ENCODE results near the gene RCC2. TPM values are rescaled to one million over a fixed set of nuclear protein-coding genes. Genes with fewer than 3 reads are reported as not detected.

RCC2 gene
- total and polyA plus RNA-seq, 2 donors from 2014 or later = 16.1 to 46.8 TPM

DNA sequence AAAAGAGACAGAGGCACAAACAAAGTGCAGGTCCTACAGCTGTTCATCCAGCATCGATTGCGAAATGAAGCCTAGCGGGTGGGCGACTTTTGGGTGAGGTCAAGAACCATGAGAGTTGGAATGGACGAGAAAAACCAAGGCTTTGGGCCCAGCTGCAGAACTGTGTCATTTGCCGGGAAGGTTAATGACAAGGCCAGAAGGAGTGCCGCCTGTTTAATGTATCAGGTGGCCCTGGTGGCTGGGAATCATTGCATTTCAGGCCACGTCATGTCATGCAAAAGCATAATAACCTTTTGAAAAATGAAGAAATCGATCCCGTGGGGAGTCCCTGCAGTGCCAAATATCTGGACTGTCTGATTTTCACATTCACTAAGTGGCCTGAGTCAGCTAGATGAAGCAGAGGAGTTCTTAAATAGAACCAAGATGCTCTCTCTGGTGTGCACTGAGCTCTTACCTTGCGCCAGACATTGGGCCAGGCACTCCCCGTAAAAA is 8.1 kb upstream of the RCC2 start:
- TF ChIP-seq, protein P1, sequence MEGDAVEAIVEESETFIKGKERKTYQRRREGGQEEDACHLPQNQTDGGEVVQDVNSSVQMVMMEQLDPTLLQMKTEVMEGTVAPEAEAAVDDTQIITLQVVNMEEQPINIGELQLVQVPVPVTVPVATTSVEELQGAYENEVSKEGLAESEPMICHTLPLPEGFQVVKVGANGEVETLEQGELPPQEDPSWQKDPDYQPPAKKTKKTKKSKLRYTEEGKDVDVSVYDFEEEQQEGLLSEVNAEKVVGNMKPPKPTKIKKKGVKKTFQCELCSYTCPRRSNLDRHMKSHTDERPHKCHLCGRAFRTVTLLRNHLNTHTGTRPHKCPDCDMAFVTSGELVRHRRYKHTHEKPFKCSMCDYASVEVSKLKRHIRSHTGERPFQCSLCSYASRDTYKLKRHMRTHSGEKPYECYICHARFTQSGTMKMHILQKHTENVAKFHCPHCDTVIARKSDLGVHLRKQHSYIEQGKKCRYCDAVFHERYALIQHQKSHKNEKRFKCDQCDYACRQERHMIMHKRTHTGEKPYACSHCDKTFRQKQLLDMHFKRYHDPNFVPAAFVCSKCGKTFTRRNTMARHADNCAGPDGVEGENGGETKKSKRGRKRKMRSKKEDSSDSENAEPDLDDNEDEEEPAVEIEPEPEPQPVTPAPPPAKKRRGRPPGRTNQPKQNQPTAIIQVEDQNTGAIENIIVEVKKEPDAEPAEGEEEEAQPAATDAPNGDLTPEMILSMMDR (IDR thresholded peaks at IDR 0.05; ENCODE audit: borderline replicate concordance, extremely low read depth, insufficient read depth) = no peak
- Histone ChIP-seq H3K4me1 (ENCODE audit: control insufficient read depth in 2 of 3, insufficient read depth in 2 of 3, low read depth in 1 of 3, low read length in 3 of 3) (no peaks in the 10 kb centered on the region), H3K36me3 (ENCODE audit: control insufficient read depth in 2 of 3, insufficient read depth in 3 of 3, low read length in 3 of 3) (no peaks in the 10 kb centered on the region), H3K27me3 (ENCODE audit: control insufficient read depth, insufficient read depth, low read length) (no peaks in the 10 kb centered on the region), H3K4me3 (ENCODE audit: low read length in 3 of 3) (no peak overlapping the region), H3K9ac (ENCODE audit: low read length in 3 of 3) (no peak overlapping the region), H3K27ac (ENCODE audit: low read depth in 2 of 2, low read length in 2 of 2) (no peak overlapping the region), H3K9me3 (ENCODE audit: control insufficient read depth in 2 of 3, insufficient read depth in 1 of 3, low read length in 3 of 3) (no peaks in the 10 kb centered on the region)
- intact Hi-C loops (cut with DNase I) = no loop called here
- DNase-seq = peak in 1 of 5 donors; percentile 61
- no peak for FAIRE-seq

DNA sequence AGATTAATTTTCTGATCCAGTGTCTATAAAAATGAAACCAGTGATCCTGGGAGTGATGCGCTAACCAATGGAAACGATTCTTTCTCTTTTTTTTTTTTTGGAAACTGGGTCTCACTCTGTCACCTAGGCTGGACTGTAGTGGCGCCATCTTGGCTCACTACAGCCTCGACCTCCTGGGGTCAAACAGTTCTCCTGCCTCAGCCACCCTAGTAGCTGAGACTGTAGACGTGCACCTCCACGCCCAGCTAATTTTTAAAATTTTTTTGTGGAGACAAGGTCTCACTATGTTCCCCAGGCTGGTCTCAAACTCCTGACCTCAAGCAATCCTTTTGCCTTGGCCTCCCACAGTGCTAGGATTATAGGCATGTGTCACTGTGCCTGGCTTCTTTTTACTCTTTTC is 3.4 kb upstream of the RCC2 start:
- DNase-seq (no peak), FAIRE-seq (no peak)
- no peak overlapping the region for H3K27ac ChIP-seq (ENCODE audit: low read depth in 2 of 2, low read length in 2 of 2)

DNA sequence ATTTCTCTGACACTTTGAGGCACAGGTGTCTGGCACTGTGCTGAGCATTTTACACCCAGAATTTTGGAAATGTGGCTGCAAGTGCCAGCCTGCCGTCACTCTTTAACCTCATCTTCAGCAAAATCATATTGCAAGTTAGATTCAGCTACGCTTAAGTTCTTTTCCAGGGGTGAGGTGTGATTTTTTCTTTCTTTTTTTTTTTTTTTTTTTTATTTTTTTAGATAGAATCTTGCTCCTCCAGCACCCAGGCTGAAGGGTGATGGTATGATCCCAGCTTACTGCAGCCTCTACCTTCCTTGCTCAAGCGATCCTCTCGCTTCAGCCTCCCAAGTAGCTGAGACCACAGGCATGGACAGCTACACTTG is 2.5 kb upstream of the RCC2 start:
- Histone ChIP-seq H3K27ac (ENCODE audit: low read depth in 2 of 2, low read length in 2 of 2) (no peak overlapping the region), H3K36me3 (ENCODE audit: control insufficient read depth in 2 of 3, insufficient read depth in 3 of 3, low read length in 3 of 3) (no peaks in the 10 kb centered on the region), H3K9ac (ENCODE audit: low read length in 3 of 3) (no peak overlapping the region), H3K9me3 (ENCODE audit: control insufficient read depth in 2 of 3, insufficient read depth in 1 of 3, low read length in 3 of 3) (no peaks in the 10 kb centered on the region), H3K4me3 (ENCODE audit: low read length in 3 of 3) (no peak overlapping the region), H3K4me1 (ENCODE audit: control insufficient read depth in 2 of 3, insufficient read depth in 2 of 3, low read depth in 1 of 3, low read length in 3 of 3) (peaks cover 0 to 14% (median 8%) of the 10 kb centered on the region in 3 donors), H3K27me3 (ENCODE audit: control insufficient read depth, insufficient read depth, low read length) (peaks cover 4% of the 10 kb centered on the region)
- TF ChIP-seq, protein P1 (IDR thresholded peaks at IDR 0.05; ENCODE audit: borderline replicate concordance, extremely low read depth, insufficient read depth) = no peak
- DNase-seq (no peak), FAIRE-seq (no peak)
- intact Hi-C loops (cut with DNase I) = no loop called here

More for the DNA sequence above, 3.4 kb upstream of the RCC2 start:
- no peaks in the 10 kb centered on the region for H3K36me3 ChIP-seq (ENCODE audit: control insufficient read depth in 2 of 3, insufficient read depth in 3 of 3, low read length in 3 of 3)
- peaks cover 0 to 12% (median 6%) of the 10 kb centered on the region in 3 donors for H3K4me1 ChIP-seq (ENCODE audit: control insufficient read depth in 2 of 3, insufficient read depth in 2 of 3, low read depth in 1 of 3, low read length in 3 of 3)
- peaks cover 4% of the 10 kb centered on the region for H3K27me3 ChIP-seq (ENCODE audit: control insufficient read depth, insufficient read depth, low read length)
- H3K9ac ChIP-seq (ENCODE audit: low read length in 3 of 3) = no peak overlapping the region
- no peaks in the 10 kb centered on the region for H3K9me3 ChIP-seq (ENCODE audit: control insufficient read depth in 2 of 3, insufficient read depth in 1 of 3, low read length in 3 of 3)
- TF ChIP-seq, protein P1 (IDR thresholded peaks at IDR 0.05; ENCODE audit: borderline replicate concordance, extremely low read depth, insufficient read depth) = no peak
- intact Hi-C loops (cut with DNase I) = no loop called here
- no peak overlapping the region for H3K4me3 ChIP-seq (ENCODE audit: low read length in 3 of 3)

Measured in kidney (tissue), 14 donors.